Upper lobe of left lung (tissue), 6 donors: ENCODE data around the gene PLAAT5. TPM values are rescaled to one million over a fixed set of nuclear protein-coding genes. Genes with fewer than 3 reads are reported as not detected.
A peak's percentile ranks its signal among the peaks of the same experiment; 100 is the strongest.

Experiments
- ATAC-seq, 2 donors: fragments of 200-7000 bp; cut with Tn5 transposase; one replicate each; pipeline ENCODE4 v1.9.1; 2022; ENCODE audit warnings: mild to moderate bottlenecking in 2 of 2, moderate library complexity in 2 of 2; ENCODE audit not compliant: low FRiP score in 2 of 2
- DNase-seq, 2 donors: peaks; one replicate each; pipeline ENCODE4 v3.0.0-alpha.2; 2019 to 2020
- H3K27ac ChIP-seq, 4 donors: fragments of 200-600 bp; sonication (generic); one replicate each; pipeline ENCODE4 v1.5.1; 2016 to 2019
- H3K27me3 ChIP-seq, 4 donors: fragments of 200-600 bp; sonication (generic); one replicate each; pipeline ENCODE4 v1.5.1; 2017 to 2019
- H3K36me3 ChIP-seq, 4 donors: fragments of 200-600 bp; sonication (generic); one replicate each; pipeline ENCODE4 v1.5.1; 2016 to 2019
- H3K4me1 ChIP-seq, 4 donors: fragments of 200-600 bp; sonication (generic); one replicate each; pipeline ENCODE4 v1.5.1; 2018 to 2019
- H3K4me3 ChIP-seq, 4 donors: fragments of 200-600 bp; sonication (generic); one replicate each; pipeline ENCODE4 v1.5.1; 2017 to 2019; ENCODE audit warnings: mild to moderate bottlenecking in 2 of 4, moderate library complexity in 1 of 4
- H3K9me3 ChIP-seq, 4 donors: fragments of 200-600 bp; sonication (generic); one replicate each; pipeline ENCODE4 v1.5.1; 2018 to 2019
- CTCF ChIP-seq, 6 experiments: fragments of 450-650 bp in 4 of 6; fragments of 200-600 bp in 2 of 6; sonication (generic) in 2 of 6; IDR thresholded peaks; one replicate each; pipeline ENCODE4 v1.5.1; 2016 to 2019; ENCODE audit warnings: antibody characterized with exemption in 6 of 6
- EP300 ChIP-seq, 4 donors: sonication (generic); formaldehyde crosslinking; IDR thresholded peaks; one replicate each; pipeline ENCODE4 v1.5.1; 2017; ENCODE audit warnings: antibody characterized with exemption in 4 of 4, control low read depth in 2 of 4
- POLR2A ChIP-seq, 4 donors: fragments of 450-650 bp; IDR thresholded peaks; one replicate each; pipeline ENCODE4 v1.5.1; 2016 to 2017; ENCODE audit warnings: antibody characterized with exemption in 4 of 4, mild to moderate bottlenecking in 2 of 4
- POLR2AphosphoS5 ChIP-seq, 2 donors: sonication (generic); formaldehyde crosslinking; IDR thresholded peaks; one replicate each; pipeline ENCODE4 v1.5.1; 2017; ENCODE audit warnings: antibody characterized with exemption in 2 of 2
- WGBS, 2 donors: methylation state at CpG; one replicate each; pipeline ENCODE4 v1.1.5; 2017 to 2018; 5-methylcytosine and 5-hydroxymethylcytosine counted together
- total RNA-seq, 6 donors: library from RNA; depleted of rRNA in 4 of 6; stranded (reverse); fragments of >200 nt in 4 of 6; gene quantifications; one replicate each; pipeline versions ENCODE4 v1.1.0 to v1.2.1, GENCODE V29; 2016 to 2021
- donor health status: DM: no; HTN: no; CAD: no; lungs with moderate emphysema.
- donor health status: DM: no; HTN: yes; CAD: no; lungs with severe emphysema.

The PLAAT5 gene
- total RNA-seq, 6 donors from 2014 or later = 1.0 to 7.2 (median 3.1) TPM

DNA sequence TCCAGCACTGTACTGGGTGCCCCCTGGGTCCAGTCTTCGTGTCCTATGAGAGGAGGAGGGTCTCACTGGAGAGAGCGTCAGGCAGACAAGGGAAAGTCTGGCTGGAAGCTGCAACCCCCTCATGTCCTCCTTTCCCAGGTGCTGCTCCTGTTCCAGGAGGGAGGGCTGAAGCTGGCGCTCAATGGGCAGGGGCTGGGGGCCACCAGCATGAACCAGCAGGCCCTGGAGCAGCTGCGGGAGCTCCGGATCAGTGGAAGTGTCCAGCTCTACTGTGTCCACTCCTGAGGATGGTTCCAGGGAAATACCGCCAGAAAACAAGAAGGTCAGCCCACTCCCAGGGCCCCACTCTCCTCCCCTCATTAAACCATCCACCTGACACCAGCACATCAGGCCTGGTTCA is 25.1 kb upstream of the PLAAT5 start:
- Histone ChIP-seq H3K36me3 (no peaks in the 10 kb centered on the region), H3K4me3 (no peak overlapping the region), H3K27ac (no peak overlapping the region), H3K4me1 (peaks cover 0 to 2% (median 0%) of the 10 kb centered on the region in 4 donors), H3K9me3 (no peaks in the 10 kb centered on the region), H3K27me3 (no peaks in the 10 kb centered on the region)
- 98 to 100% methylated on average over 4 to 6 of the region's 6 CpGs for WGBS, 2 donors
- DNase-seq (no peak), ATAC-seq (no peak)
- TF ChIP-seq EP300 (IDR thresholded peaks at IDR 0.05) (no peak), POLR2AphosphoS5 (IDR thresholded peaks at IDR 0.05) (no peak), CTCF (IDR thresholded peaks at IDR 0.05) (no peak), POLR2A (IDR thresholded peaks at IDR 0.05) (no peak)

- Histone ChIP-seq H3K27ac (no peak overlapping the region), H3K9me3 (no peaks in the 10 kb centered on the region), H3K4me1 (peaks cover 4 to 13% (median 9%) of the 10 kb centered on the region in 4 donors), H3K4me3 (no peak overlapping the region), H3K36me3 (no peaks in the 10 kb centered on the region), H3K27me3 (no peaks in the 10 kb centered on the region)
- no peak for TF ChIP-seq POLR2A (IDR thresholded peaks at IDR 0.05)
- no peak for TF ChIP-seq CTCF (IDR thresholded peaks at IDR 0.05)
- no peak for TF ChIP-seq EP300 (IDR thresholded peaks at IDR 0.05)
- TF ChIP-seq POLR2AphosphoS5 (IDR thresholded peaks at IDR 0.05) = no peak
- DNase-seq (no peak), ATAC-seq (no peak)
- WGBS, 2 donors = 92 to 96% methylated on average over 7 of the region's 7 CpGs
Observed at GRCh38 chr11:63512816-63513215, 21.8 kb upstream of the PLAAT5 start.

DNA sequence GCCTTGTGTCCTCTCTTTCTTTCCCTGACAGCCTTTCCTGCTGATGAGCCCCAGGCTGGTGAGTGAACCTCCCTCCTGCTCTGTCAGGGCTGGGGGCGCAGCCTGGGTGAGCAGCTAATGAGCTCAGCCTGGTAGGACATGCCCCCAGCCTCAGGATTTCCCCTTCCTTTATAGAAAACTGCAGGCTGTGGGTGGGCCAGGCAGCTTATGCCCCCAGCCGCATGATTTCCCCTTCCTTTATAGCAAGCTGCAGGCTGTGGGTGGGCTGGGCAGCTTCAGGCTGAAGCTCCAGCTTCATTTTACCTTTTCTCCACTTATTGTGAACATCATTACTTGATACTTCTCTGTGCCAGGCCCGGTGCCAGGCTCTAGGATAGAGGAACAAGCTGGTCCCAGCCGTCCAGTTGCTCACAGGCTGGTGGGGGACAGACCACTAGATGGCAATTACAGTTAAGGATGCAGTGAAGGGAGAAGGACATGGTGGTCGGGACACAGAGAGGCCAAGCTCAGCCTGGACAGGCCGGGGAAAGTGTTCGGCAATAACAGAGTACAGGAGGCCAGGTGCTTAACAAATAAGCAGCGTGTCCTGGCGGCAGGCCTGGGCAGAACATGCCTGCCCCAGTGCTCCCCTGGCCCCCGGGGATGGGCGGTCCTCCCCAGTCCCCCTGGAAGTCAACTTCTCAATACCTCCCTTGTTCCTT is 20.2 kb upstream of the PLAAT5 start:
- Histone ChIP-seq H3K4me1 (peaks cover 4 to 16% (median 11%) of the 10 kb centered on the region in 4 donors), H3K27me3 (no peaks in the 10 kb centered on the region), H3K36me3 (no peaks in the 10 kb centered on the region), H3K27ac (no peak overlapping the region), H3K9me3 (no peaks in the 10 kb centered on the region), H3K4me3 (no peak overlapping the region)
- TF ChIP-seq CTCF (IDR thresholded peaks at IDR 0.05) (no peak), POLR2A (IDR thresholded peaks at IDR 0.05) (no peak), POLR2AphosphoS5 (IDR thresholded peaks at IDR 0.05) (no peak)
- no peak for ATAC-seq
- DNase-seq = peak in 1 of 2 donors; percentile 51
- 86 to 87% methylated on average over 9 to 11 of the region's 11 CpGs for WGBS, 2 donors

DNA sequence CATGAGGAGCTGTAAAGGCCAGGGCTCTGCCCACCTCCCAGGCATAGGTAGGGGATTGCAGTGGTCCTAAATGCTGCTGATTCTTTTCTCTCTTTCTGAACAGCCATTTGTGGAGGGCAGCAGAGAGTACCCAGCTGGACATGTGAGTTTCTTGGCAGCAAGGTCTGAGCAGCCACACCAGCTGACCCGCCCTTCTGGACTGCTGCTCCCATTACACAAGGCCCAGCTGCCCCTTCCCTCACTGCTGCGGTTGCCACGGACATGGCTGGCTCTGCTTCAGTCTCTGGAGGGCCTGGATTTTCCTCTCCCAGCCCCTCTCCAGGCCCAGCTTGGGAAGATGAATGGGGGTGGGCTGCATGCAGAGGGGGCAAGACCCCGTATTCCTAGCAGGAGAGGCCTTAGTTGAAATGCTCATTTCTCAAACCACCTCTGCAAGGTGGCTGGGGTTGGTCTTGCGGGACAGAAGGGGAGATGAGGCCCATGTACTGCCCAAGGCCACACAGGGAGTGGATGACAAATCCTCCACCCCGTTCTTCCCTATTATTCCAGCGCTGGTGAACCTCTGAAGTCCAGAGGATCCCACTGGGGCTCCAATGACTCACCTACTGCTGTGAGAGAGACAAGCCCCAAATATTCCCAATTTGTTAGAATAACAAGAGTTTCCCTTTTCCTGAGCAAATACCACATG is 19.5 kb upstream of the PLAAT5 start:
- peak in 1 of 2 donors; percentile 78 for DNase-seq
- Histone ChIP-seq H3K27ac (no peak overlapping the region), H3K9me3 (no peaks in the 10 kb centered on the region), H3K4me1 (peaks cover 5 to 20% (median 17%) of the 10 kb centered on the region in 4 donors), H3K4me3 (no peak overlapping the region), H3K27me3 (no peaks in the 10 kb centered on the region), H3K36me3 (no peaks in the 10 kb centered on the region)
- no peak for TF ChIP-seq EP300 (IDR thresholded peaks at IDR 0.05)
- no peak for TF ChIP-seq POLR2A (IDR thresholded peaks at IDR 0.05)
- TF ChIP-seq POLR2AphosphoS5 (IDR thresholded peaks at IDR 0.05) = no peak
- no peak for TF ChIP-seq CTCF (IDR thresholded peaks at IDR 0.05)
- 73 to 90% methylated on average over 3 to 7 of the region's 7 CpGs for WGBS, 2 donors
- peak in 1 of 2 donors; percentile 78 for ATAC-seq
